OCI-LY1 (cell line): Measurements from ENCODE around the gene ASCC2.

Experiments used
- EZH2 ChIP-seq: fragments of 200-600 bp; sonication (generic), shearing (Covaris generic); IDR thresholded peaks from 2 replicates; pipeline ENCODE4 v1.8.0; 2017; ENCODE audit warnings: borderline replicate concordance, mixed run types, mild to moderate bottlenecking, antibody characterized with exemption, low read length, moderate library complexity, mixed read lengths
- TF ChIP-seq, protein P1 (sequence below): fragments of 200-600 bp; sonication (generic), shearing (Covaris generic); IDR thresholded peaks from 2 replicates; pipeline ENCODE4 v1.5.1; 2017; ENCODE audit warnings: mild to moderate bottlenecking, antibody characterized with exemption, low read length, moderate library complexity, mixed read lengths

DNA sequence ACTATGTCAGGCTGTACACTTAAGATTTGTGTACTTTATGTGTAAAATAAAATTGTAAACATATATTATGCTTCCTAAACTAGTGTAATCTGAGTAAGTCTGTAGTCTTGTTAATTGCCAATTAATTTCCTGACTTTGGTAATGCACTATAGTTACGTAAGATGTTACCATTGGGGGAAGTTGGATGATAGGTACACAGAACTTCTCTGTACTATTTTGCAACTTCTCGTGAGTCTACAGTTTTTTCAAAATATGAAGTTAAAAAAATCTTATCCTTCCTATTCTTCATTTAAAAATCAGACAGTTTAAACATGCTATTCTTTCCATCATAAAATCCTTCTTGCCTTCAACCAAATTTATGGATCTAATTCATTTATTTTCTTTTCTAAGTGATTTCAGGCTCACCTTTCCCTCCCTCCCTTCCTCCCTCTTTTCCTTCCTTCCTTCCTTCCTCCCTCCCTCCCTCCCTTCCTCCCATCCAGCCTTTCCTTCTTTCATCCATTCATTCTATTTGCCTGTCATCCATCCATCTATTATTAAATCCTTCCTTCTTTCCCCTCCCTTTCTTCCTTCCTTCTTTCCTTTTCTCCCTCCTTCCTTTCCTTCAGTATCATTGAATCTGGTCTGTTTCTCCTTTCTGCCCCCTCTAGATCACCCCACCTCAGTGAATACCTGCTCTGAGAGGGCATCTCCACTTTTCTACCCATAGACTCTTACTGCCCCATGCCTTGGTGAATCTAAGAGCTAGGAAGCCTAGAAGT, 22.1 kb upstream of the ASCC2 start:
- TF ChIP-seq, protein P1, sequence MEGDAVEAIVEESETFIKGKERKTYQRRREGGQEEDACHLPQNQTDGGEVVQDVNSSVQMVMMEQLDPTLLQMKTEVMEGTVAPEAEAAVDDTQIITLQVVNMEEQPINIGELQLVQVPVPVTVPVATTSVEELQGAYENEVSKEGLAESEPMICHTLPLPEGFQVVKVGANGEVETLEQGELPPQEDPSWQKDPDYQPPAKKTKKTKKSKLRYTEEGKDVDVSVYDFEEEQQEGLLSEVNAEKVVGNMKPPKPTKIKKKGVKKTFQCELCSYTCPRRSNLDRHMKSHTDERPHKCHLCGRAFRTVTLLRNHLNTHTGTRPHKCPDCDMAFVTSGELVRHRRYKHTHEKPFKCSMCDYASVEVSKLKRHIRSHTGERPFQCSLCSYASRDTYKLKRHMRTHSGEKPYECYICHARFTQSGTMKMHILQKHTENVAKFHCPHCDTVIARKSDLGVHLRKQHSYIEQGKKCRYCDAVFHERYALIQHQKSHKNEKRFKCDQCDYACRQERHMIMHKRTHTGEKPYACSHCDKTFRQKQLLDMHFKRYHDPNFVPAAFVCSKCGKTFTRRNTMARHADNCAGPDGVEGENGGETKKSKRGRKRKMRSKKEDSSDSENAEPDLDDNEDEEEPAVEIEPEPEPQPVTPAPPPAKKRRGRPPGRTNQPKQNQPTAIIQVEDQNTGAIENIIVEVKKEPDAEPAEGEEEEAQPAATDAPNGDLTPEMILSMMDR: no peak
- TF ChIP-seq EZH2: no peak
